GM18508 (cell line): ENCODE results near the gene ASXL2.
"Not testable (repeated sequence)": the region's sequence is repeated elsewhere in the genome, so short reads cannot be mapped to it uniquely, and the experiment has no call there.

Source experiments
- ATAC-seq: cut with Tn5 transposase; IDR thresholded peaks from one replicate; pipeline ENCODE4 v1.9.1; 2021; ENCODE audit warnings: moderate number of reproducible peaks; ENCODE audit not compliant: insufficient read depth, unreplicated experiment

Gene ASXL2

DNA sequence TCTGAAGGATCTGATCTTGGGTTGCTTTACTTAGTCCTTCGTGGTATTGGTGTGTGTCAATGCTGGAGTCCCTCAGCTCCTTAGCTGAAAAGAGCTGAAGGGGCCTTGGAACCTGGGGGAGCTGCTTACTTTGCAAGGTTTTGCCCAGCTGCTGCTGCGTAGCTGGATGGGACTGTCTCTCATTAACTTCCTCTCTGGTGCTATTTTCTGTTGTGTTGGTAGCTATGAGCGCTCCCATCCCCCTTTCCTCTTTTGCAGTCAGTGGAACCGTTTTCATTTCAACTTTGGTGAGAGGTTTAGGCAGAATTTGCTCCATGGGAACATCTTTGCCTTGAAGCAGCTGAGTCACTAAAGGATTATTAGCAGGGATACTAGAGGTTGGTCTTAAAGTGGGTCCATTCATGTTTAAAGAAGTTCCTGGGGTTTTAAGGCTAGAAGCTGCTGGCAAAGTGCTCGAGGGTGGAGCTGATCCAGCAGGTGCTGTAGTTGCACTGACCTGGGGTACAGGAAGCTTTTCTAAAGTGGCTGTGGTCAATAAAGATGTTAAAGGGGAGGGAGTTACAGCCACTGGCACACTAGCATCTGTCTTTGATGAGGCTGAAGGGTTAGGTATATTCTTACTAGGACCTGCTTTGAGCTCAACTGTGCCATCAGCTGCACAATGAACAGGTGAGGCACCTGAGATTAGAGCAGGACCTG lies 135.0 kb downstream of the ASXL2 start:
- no peak for ATAC-seq

DNA sequence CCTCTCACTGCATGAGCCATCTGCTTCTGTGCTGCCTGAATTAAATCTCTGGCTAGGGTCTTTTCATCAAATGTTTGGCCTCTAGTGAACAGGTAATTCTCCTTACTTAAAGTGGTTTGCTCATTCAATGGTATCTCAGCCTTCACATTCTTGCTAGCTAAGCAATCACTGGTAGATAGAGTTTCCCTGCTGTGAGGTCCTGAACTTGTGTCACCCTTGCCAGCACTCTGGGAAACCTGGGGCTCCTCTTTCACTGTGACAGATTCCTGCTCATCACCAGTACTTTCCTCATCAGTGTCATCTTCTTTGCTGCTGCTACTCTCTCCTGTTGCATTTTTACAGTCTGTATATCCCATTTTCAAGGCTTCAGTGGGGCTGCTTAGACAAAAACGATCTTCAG lies 135.8 kb downstream of the ASXL2 start:
- no peak for ATAC-seq

DNA sequence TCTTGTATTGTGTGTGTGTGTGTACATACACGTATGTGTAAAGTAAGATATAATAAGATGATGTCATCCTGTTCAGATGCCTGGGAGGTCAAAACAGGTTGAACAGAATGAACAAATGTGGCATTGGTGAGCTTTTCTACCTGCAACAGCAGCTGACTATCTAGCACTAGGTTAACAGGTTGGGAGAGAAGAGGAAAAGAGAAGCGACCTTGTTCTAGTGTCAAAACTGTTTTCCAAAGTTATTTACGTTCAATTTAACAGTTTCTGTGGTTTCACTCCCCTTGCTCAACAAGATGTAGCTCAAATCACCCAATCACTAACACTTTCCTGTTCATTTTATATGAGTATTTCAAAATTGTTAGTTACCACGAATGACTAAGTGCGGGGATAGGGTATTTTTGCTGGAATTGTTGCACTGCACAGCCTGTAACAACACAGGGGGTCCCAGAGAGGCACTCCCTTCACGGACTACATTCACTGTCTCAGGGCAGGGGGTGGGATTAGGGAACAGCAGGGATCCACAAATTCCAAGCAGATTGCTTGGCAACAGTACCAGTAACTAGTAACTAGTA lies 137.4 kb downstream of the ASXL2 start:
- no peak for ATAC-seq

DNA sequence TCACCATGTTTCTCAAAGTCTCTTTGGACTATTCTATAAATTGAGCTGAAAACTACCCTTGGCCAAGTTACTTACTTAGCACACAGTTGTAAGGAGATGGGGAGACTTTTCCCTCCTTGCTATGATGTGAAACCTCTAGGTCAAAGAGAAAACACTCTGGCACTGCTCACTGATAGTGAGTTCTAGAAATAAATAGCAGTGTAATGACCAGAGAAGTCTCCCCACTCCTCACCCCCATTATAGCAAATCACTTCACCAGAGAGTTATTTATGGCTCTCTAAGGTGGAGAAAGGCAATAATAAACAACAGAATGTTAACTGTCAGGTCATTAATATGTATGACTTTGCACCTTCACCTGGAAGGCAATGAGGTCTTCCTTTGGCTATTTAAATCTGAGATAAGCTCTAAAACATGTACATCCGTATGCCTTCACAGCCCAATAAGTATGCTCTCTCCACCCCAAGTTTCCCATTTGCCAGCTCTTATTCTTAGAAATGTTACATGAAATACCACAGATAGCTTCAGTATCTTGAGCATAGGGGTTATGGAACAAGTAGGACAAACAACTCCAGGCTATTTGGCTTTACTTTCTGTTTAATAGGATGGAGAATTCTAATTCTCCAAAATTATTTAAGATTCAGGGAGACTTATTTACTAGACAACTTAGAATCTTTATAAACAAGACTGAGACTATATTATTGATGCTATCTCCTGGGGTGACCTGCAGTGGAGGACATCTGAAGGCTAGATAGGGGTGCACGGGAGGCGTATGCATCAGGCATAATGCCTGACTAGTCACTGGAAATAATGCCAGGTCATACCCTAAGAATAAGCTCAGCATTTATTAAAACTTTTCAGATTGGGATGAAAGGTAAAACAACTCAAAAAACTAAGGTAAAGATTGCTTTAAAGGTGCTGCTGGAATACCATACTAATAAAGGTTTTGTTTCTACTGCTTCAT lies 139.6 kb downstream of the ASXL2 start:
- ATAC-seq = no peak

DNA sequence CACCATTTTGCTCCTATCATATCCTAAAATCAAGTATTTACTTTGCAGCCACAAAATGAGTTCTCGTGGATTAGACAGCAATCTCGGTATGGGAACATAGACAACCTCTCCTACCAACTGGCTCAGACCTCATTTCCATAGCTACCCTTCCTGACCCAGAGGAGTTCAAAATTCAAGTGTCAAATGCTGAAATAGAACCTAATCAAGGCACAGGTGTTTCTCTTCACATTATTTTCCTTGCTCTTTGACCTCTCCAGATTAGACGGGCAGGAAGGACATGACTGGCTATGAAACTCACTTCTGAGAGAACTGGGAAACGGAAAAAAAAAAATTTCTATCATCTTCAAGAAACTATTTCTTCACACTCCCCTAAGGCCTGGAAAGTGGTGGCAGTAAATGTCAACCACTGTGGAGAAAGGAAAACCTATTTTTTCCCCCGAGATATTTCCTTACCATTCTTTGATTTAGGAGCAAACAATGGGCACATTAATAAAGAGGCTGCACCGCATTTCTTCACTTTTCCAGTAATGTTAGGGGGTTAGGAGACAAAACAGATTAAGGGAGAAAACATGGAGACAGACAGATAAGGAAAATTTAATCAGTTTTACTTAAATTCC lies 141.3 kb downstream of the ASXL2 start:
- no peak for ATAC-seq

DNA sequence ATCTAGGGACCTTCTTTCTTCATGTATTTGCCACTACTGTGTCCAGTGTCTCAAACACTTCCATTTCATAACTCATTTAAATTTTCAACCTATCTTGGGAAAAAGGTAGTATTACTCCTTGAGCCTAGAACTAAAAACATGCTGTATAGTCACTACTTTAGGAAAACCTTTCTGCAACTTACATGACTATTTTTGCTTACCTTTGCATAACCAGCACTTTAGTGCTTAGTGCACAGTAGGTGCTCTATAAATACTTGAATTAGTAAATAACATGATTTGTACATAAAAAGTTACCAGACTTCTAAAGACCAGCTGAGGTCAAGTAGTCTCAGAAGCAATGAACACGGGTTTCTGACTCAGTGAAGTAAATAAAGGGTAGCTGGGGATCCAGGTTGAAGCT lies 142.5 kb downstream of the ASXL2 start:
- no peak for ATAC-seq

DNA sequence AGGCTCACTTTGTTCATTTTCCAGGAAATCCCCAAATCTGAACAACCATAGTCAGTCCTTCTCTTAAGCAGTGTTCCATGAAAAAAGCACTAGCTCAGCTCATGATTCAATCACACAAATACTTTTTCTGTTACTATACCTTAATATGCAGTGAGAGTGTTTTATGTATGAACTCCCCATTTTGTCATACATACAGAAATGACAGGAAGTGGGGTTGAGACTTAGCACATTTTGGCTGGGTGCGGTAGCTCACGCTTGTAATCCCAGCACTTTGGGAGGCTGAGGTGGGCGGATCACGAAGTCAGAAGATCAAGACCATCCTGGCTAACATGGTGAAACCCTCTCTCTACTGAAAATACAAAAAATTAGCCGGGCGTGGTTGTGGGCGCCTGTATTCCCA lies 149.7 kb downstream of the ASXL2 start:
- no peak for ATAC-seq

DNA sequence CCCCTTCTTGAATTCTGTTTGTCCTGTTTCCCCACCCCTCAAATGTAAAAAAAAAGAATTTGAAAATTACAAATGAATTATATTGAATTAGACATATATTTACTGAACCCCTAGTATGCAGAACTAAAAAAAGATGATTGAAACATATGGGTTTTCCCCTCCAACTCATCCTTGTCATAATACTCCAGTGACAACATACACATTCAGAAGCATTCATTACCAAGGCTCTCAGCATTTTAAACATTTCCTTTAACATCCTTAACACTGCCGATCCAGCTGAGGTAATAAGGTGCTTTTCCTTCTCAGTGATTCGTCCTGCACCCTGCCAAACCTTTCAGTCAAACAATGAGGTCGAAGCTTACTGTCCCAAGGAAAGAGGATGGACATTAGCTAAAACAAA lies 151.8 kb downstream of the ASXL2 start:
- no peak for ATAC-seq

DNA sequence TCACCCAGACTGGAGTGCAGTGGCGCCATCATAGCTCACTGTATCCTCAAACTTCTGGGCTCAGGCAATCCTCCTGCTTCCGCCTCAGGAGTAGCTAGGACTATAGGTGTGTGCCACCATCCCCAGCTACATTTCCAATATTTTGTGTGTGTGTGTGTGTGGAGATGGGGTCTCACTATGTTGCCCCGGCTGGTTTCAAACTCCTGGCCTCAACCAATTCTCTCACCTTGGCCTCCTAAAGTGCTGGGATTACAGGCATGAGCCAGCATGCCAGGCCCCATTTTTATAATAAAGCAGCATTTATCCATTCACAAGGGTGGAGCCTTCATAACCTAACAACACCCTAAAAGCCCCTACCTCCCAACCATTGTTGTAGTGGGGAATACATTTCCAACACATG lies 152.4 kb downstream of the ASXL2 start:
- no peak for ATAC-seq

DNA sequence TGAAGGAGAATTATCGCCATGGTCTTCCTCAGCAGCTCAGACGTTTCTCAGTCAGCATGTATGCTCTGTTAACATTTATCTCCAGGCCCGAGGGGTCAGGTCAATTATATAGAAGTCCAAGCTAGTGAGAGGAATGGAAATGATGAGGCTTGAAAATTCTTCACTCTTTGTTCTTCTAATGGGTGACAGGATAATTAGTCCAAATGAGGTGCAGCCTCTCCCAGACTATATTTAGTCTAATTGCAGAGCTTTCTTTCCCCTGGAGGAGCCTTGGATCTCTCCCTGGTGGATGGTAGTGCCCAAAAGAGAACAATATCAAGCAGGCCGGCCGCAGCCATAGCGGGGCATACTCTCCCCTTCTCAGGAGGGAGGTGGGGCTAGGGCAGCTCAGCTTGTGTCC lies 153.5 kb downstream of the ASXL2 start:
- ATAC-seq = no peak

DNA sequence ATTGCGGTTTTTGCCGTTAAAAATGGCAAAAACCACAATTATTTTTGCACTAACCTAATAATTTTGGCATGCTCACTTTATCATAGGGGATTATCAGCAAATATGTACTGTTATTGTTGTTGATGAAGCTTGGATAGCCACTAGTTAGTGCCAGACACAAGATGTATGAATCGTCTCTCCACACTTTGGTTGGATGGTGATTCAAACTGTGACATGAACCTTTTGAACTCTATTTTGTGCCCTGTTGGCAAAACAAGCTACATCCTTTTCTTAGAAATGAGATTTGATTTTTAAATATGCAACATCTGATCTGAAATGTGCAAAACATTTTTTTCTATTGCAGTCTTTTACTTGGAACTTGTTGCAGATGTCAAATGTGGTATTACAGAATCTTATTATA lies 156.1 kb downstream of the ASXL2 start:
- ATAC-seq = no peak

DNA sequence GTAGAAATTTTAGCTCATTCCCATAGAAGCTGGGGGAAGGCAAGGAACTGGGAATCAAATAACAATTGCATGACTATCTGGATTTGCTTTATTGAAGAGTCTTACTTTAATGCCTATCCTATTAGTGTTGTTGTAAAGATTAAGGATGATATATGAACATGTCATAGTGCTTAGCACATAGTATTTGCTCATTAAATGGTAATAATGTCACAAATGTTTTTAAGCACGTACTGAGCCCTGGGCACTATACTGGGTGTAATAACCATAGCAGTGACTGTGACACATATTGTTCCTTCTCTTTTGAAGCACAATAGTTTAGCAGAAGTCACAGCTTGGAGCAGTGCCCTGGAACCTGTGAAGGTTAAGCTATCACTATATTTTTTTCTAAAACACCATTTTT lies 157.7 kb downstream of the ASXL2 start:
- no peak for ATAC-seq

DNA sequence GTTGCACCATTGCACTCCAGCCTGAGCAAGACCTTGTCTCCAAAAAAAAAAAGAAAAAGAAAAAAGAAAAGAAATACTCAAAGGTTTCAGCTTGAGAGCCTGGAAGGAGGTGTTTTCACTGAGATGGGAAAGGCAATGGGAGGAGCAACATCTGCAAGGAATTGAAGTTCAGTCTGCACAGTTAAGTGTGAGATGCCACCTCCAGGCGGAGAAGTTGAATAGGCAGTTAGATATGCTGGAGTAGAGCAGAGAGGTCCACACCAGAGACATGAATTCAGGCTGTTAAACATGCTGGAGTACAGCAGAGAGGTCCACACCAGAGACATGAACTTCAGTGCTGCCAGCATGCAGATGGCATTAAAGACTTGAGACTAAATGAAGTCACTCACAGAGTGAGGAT lies 163.5 kb downstream of the ASXL2 start:
- ATAC-seq = no peak

DNA sequence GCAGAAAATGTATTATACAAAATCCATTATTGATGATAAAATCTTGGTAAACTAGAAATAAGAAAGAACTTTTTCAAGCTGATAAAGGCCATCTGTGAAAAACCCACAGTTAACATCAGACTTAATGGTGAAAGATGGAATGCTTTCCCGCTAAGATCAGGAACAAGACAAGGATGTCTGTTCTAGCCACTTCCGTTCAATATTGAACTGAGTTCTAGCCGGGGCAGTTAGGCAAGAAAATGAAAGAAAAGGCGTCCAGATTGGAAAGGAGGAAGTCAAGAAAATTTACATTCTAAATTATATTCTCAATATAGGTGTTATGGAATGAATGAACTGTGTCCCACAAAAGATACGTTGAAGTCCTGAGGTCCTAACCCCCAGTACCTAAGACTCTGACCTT lies 165.8 kb downstream of the ASXL2 start:
- no peak for ATAC-seq

DNA sequence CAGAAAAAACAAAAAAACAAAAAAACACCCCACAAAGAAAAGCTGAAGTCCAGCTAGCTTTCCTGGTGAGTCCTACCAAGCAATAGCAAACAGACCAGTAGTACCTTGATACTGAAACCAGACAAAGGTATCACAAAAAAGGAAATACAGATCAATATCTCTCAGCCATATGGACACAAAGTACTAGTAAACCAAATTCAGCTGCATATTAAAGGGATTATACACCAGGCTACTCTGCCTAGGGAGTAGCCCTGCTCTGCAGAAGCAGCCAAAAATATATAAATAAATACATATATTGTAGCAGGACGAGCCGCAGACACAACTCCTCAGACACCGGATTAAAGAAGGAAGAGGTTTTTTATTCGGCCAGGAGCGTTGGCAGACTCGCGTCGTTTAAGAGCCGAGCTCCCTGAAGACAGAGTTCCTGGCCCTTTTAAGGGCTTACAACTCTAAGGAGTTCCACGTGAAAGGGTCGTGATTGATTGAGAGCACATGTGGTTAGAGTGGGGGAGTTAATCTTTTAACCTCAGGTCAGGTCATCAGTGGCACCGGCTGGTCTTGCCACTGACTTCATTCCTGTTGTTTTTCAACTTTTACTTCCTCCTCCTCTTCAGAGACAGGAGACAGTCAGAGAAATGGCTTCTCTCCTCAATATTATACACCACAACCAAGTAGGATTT lies 166.5 kb downstream of the ASXL2 start:
- no peak for ATAC-seq

DNA sequence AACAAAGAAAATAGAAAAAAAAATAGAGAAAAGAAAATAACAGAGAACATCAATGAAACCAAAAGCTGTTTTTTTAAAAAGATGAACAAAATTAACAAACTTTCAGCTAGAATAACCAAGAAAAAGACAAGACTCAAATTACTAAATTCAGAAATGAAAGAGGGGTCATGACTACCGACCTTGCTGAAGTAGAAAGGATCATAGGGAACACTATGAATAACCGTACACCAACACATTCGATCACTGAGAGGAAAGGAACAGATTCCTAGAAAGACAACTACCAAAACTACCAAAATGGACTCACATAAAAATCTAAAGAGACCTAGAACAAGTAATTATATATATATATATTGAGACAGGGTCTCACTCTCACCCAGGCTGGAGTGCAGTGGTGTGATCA lies 167.5 kb downstream of the ASXL2 start:
- ATAC-seq = no peak

DNA sequence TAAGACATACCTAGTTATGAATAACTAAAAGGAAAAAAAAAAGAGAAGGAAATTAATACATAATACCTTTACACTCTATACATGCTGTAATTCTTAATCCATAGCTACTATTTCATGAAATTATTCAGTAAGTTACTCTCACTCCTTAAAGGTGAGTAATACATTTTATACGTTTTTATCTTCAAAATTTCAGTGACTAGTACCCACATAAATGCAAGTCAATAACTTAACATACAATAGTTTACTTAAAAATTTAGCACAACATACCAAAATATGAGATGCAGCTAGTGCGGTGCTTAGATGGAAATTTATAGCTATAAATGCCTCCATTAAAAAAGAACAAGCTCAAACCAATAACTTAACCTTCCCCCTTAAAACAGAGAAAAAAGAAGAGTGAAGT lies 168.9 kb downstream of the ASXL2 start:
- ATAC-seq = no peak

DNA sequence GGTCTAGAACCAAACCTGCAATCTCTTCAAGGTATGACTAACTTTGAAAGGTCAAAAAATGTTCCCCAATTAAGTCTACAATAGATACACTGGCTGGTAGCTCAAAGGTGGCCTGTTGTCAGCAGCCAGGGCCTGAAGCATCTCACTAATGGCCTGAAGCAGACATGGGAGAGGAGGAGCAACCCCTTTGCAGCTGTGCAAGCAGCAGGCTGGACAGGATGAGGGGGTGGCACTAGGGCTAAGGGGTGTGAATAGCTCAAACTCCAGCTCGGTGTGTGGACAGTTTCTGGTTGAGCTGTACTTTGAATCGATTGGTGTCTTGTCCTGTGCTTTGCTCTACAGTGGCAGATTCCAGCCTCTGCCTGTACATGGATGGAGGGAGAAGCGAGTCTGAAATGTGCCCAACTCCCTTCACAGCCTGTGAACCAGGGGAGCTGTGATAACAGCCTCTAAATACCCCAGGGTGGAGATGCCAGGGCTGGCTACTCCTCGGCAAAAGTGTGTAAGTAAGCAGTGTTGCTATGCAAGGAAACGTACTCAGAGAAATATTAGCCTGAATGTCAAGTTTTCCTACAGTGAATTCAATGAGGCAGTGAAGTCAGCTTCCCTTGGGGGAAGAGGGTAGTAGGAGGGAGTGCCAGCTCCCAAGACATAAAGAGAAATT lies 170.2 kb downstream of the ASXL2 start:
- ATAC-seq = no peak

DNA sequence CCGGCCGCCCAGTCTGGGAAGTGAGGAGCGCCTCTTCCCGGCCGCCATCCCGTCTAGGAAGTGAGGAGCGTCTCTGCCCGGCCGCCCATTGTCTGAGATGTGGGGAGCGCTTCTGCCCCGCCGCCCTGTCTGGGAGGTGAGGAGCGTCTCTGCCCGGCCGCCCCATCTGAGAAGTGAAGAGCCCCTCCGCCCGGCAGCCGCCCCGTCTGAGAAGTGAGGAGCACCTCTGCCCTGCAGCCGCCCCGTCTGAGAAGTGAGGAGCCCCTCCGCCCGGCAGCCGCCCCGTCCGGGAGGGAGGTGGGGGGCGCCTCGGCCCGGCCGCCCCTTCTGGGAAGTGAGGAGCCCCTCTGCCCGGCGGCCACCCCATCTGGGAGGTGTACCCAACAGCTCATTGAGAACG lies 172.7 kb downstream of the ASXL2 start:
- ATAC-seq = not testable (repeated sequence)

DNA sequence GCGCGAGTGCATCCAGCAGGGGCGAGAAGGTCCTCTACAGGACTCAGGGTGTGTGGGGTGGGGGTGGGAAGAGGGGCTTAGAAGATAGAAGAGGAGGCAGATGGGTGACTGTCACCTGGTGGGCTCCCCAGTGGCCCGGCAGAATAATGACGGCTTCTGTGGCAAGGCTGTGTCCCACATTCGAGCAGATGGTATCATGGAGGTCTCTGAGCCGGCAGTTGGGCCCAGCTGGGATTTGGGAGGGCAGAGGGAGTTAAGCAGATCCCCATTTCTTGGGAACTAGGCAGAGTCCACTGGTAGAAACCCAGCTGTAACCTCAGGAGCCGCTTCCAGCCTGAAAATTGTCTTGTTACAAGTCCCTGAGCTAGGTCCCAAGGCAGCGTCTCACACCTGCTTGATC lies 176.5 kb downstream of the ASXL2 start:
- no peak for ATAC-seq
